ENCODE data around the gene ST8SIA6. TPM values are rescaled to one million over a fixed set of nuclear protein-coding genes. Genes with fewer than 3 reads are reported as not detected.

The ST8SIA6 gene
- total and polyA plus RNA-seq, 10 of the 15 experiments (the other 5 are each of a cell fraction or from before 2014, with no cell fraction given), result 0.22 TPM; not detected in 9

DNA sequence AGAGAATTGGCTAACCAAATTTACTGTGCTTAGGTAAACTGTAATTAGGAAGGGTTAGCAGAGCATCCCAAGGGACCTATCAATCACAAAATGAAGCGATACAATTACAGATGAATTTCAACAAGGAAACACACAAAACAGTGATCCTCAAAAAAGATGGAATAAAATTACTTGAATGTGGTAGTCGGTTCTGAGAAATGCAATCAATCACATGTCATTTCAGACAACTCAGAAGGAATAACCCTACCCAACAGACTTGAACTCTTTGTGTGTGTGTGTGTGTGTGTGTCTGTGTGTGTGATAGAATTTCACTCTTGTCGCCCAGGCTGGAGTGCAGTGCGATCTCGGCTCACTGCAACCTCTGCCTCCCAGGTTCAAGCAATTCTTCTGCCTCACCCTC is 43.5 kb downstream of the ST8SIA6 start:
- Histone ChIP-seq H3K4me2 (ENCODE audit: control insufficient read depth, insufficient read depth) (no peak overlapping the region), H3K9me3 (replicated peaks; ENCODE audit: control insufficient read depth, insufficient read depth, low read length) (no peaks in the 10 kb centered on the region), H2AFZ (ENCODE audit: control insufficient read depth, low read depth, low read length) (no peak overlapping the region), H3K36me3 (ENCODE audit: control insufficient read depth in 2 of 2, insufficient read depth in 2 of 2, low read length in 1 of 2) (no peaks in the 10 kb centered on the region), H3K27me3 (replicated peaks in 1 of 2; ENCODE audit: control insufficient read depth in 2 of 2, insufficient read depth in 2 of 2, low read length in 1 of 2) (no peaks in the 10 kb centered on the region), H3K4me1 (ENCODE audit: control insufficient read depth, insufficient read depth, low read length) (no peaks in the 10 kb centered on the region), H3K27ac (ENCODE audit: control insufficient read depth, insufficient read depth) (no peak overlapping the region), H3K79me2 (ENCODE audit: control insufficient read depth, insufficient read depth, low read length) (no peaks in the 10 kb centered on the region), H4K20me1 (ENCODE audit: control insufficient read depth, insufficient read depth) (no peaks in the 10 kb centered on the region), H3K4me3 (no peak overlapping the region), H3K9ac (ENCODE audit: control insufficient read depth, insufficient read depth, low read length) (no peak overlapping the region)
- in situ Hi-C loops (cut with MboI), result no loop called here
- RAD21 ChIA-PET (ENCODE audit: unreplicated experiment), result no interaction called here
- intact Hi-C loops (cut with micrococcal nuclease; ENCODE audit: unreplicated experiment), result no loop called here
- CTCF ChIA-PET, result interaction anchor here (0.9 to 1.5 kb wide), 2 partner anchors 187 to 195 kb away, joined by 3 to 4 read pairs; no protein-coding TSS in a partner anchor
- ATAC-seq, result no peak
- WGBS (ENCODE audit: insufficient coverage, insufficient replicate concordance, low lambda C conversion rate, missing lambda C conversion rate), result 52% methylated on average over 5 of the region's 5 CpGs
- DNase-seq (ENCODE audit: low read depth, low spot score), result no peak
- SMC1A ChIA-PET (ENCODE audit: uncharacterized antibody, unreplicated experiment), result no interaction called here
- POLR2A ChIA-PET, result no interaction called here
- BruUV-seq (replicated peaks), result no TSS peak
- TF ChIP-seq FOXK2 (IDR thresholded peaks at IDR 0.05) (no peak), MXI1 (IDR thresholded peaks at IDR 0.05; ENCODE audit: low read depth, low read length) (no peak), MTA3 (IDR thresholded peaks at IDR 0.05; ENCODE audit: borderline replicate concordance, low read length) (no peak), ZNF622 (IDR thresholded peaks at IDR 0.05) (no peak), RAD51 (IDR thresholded peaks at IDR 0.05) (no peak), ZSCAN29 (IDR thresholded peaks at IDR 0.05) (no peak), KAT2A (conservative IDR thresholded peaks at IDR 0.05; ENCODE audit: control insufficient read depth, low read depth, low read length) (no peak), SREBF2 (IDR thresholded peaks at IDR 0.05; ENCODE audit: low read length) (no peak), EP300 (IDR thresholded peaks at IDR 0.05; ENCODE audit: borderline replicate concordance in 1 of 2, control insufficient read depth in 1 of 2, low read depth in 2 of 2, low read length in 2 of 2) (no peak)
- TF ChIP-seq, protein P1, sequence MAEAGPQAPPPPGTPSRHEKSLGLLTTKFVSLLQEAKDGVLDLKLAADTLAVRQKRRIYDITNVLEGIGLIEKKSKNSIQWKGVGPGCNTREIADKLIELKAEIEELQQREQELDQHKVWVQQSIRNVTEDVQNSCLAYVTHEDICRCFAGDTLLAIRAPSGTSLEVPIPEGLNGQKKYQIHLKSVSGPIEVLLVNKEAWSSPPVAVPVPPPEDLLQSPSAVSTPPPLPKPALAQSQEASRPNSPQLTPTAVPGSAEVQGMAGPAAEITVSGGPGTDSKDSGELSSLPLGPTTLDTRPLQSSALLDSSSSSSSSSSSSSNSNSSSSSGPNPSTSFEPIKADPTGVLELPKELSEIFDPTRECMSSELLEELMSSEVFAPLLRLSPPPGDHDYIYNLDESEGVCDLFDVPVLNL (IDR thresholded peaks at IDR 0.05; ENCODE audit: low read depth, low read length), result no peak
- TF ChIP-seq, protein P2, sequence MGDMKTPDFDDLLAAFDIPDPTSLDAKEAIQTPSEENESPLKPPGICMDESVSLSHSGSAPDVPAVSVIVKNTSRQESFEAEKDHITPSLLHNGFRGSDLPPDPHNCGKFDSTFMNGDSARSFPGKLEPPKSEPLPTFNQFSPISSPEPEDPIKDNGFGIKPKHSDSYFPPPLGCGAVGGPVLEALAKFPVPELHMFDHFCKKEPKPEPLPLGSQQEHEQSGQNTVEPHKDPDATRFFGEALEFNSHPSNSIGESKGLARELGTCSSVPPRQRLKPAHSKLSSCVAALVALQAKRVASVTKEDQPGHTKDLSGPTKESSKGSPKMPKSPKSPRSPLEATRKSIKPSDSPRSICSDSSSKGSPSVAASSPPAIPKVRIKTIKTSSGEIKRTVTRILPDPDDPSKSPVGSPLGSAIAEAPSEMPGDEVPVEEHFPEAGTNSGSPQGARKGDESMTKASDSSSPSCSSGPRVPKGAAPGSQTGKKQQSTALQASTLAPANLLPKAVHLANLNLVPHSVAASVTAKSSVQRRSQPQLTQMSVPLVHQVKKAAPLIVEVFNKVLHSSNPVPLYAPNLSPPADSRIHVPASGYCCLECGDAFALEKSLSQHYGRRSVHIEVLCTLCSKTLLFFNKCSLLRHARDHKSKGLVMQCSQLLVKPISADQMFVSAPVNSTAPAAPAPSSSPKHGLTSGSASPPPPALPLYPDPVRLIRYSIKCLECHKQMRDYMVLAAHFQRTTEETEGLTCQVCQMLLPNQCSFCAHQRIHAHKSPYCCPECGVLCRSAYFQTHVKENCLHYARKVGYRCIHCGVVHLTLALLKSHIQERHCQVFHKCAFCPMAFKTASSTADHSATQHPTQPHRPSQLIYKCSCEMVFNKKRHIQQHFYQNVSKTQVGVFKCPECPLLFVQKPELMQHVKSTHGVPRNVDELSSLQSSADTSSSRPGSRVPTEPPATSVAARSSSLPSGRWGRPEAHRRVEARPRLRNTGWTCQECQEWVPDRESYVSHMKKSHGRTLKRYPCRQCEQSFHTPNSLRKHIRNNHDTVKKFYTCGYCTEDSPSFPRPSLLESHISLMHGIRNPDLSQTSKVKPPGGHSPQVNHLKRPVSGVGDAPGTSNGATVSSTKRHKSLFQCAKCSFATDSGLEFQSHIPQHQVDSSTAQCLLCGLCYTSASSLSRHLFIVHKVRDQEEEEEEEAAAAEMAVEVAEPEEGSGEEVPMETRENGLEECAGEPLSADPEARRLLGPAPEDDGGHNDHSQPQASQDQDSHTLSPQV (IDR thresholded peaks at IDR 0.05), result no peak
- TF ChIP-seq, protein P3, sequence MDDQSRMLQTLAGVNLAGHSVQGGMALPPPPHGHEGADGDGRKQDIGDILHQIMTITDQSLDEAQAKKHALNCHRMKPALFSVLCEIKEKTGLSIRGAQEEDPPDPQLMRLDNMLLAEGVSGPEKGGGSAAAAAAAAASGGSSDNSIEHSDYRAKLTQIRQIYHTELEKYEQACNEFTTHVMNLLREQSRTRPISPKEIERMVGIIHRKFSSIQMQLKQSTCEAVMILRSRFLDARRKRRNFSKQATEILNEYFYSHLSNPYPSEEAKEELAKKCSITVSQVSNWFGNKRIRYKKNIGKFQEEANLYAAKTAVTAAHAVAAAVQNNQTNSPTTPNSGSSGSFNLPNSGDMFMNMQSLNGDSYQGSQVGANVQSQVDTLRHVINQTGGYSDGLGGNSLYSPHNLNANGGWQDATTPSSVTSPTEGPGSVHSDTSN (IDR thresholded peaks at IDR 0.05; ENCODE audit: insufficient replicate concordance, low read depth, low read length), result no peak
- TF ChIP-seq, protein P4, sequence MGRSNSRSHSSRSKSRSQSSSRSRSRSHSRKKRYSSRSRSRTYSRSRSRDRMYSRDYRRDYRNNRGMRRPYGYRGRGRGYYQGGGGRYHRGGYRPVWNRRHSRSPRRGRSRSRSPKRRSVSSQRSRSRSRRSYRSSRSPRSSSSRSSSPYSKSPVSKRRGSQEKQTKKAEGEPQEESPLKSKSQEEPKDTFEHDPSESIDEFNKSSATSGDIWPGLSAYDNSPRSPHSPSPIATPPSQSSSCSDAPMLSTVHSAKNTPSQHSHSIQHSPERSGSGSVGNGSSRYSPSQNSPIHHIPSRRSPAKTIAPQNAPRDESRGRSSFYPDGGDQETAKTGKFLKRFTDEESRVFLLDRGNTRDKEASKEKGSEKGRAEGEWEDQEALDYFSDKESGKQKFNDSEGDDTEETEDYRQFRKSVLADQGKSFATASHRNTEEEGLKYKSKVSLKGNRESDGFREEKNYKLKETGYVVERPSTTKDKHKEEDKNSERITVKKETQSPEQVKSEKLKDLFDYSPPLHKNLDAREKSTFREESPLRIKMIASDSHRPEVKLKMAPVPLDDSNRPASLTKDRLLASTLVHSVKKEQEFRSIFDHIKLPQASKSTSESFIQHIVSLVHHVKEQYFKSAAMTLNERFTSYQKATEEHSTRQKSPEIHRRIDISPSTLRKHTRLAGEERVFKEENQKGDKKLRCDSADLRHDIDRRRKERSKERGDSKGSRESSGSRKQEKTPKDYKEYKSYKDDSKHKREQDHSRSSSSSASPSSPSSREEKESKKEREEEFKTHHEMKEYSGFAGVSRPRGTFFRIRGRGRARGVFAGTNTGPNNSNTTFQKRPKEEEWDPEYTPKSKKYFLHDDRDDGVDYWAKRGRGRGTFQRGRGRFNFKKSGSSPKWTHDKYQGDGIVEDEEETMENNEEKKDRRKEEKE (IDR thresholded peaks at IDR 0.05), result no peak
- FAIRE-seq, result no peak

Measured in GM12878 (cell line).